HUES48 (cell line): ENCODE results near the gene SPATA6.
"Not testable (repeated sequence)": the region's sequence is repeated elsewhere in the genome, so short reads cannot be mapped to it uniquely, and the experiment has no call there.

Experiments
- H3K27ac ChIP-seq: one replicate; pipeline ENCODE4 v1.7.0; 2013; ENCODE audit warnings: low read depth, low read length, inconsistent platforms
- H3K27me3 ChIP-seq: 2 replicates; pipeline ENCODE4 v1.6.1; 2013; ENCODE audit warnings: mild to moderate bottlenecking, low read length; ENCODE audit not compliant: control insufficient read depth, insufficient read depth
- H3K36me3 ChIP-seq: 2 replicates; pipeline ENCODE4 v1.6.1; 2013; ENCODE audit warnings: low read length; ENCODE audit not compliant: control insufficient read depth, insufficient read depth
- H3K4me1 ChIP-seq: 2 replicates; pipeline ENCODE4 v1.6.1; 2013; ENCODE audit warnings: mild to moderate bottlenecking, low read length; ENCODE audit not compliant: control insufficient read depth, insufficient read depth
- H3K4me3 ChIP-seq: 2 replicates; pipeline ENCODE4 v1.5.1; 2013; ENCODE audit warnings: mild to moderate bottlenecking, low read depth, low read length
- H3K9ac ChIP-seq: 2 replicates; pipeline ENCODE4 v1.6.1; 2013; ENCODE audit warnings: mild to moderate bottlenecking, low read depth, low read length, moderate library complexity
- H3K9me3 ChIP-seq: 2 replicates; pipeline ENCODE4 v1.6.1; 2013; ENCODE audit warnings: low read length; ENCODE audit not compliant: control insufficient read depth, insufficient read depth

SPATA6 gene

GRCh38 chr1:48471691-48472576 lies at the start of gene SPATA6:
Gene SPATA6 (minus strand): TSS chr1:48472204. CDS start chr1:48472008, 196 bp downstream.
- peak within 1 kb of the TSS; percentile 65 for H3K27ac ChIP-seq
- no peaks in the 10 kb centered on the region for H3K36me3 ChIP-seq
- H3K4me1 ChIP-seq: peaks cover 20% of the 10 kb centered on the region
- peak within 1 kb of the TSS; percentile 76 for H3K4me3 ChIP-seq
- 0 out of 2 replicates have a peak, but pooled peaks cover 7% of the 10 kb centered on the region for H3K9me3 ChIP-seq
- peak within 1 kb of the TSS; percentile 36 for H3K9ac ChIP-seq
- H3K27me3 ChIP-seq: no peaks in the 10 kb centered on the region

- H3K9me3 ChIP-seq, H3K27ac ChIP-seq, H3K4me1 ChIP-seq, H3K36me3 ChIP-seq, H3K27me3 ChIP-seq, H3K9ac ChIP-seq, H3K4me3 ChIP-seq: not testable (repeated sequence)
These were observed 47.9 kb upstream of the SPATA6 start for GRCh38 chr1:48519896-48520295.

- H3K27me3 ChIP-seq: no peaks in the 10 kb centered on the region
- H3K4me3 ChIP-seq: no peak overlapping the region
- no peak overlapping the region for H3K27ac ChIP-seq
- H3K9me3 ChIP-seq: no peaks in the 10 kb centered on the region
- no peak overlapping the region for H3K9ac ChIP-seq
- no peaks in the 10 kb centered on the region for H3K4me1 ChIP-seq
- H3K36me3 ChIP-seq: no peaks in the 10 kb centered on the region
These were observed 34.9 kb upstream of the SPATA6 start for GRCh38 chr1:48506870-48507269.

- Histone ChIP-seq H3K4me1 (peaks cover 38% of the 10 kb centered on the region), H3K9me3 (no peaks in the 10 kb centered on the region), H3K9ac (no peak overlapping the region), H3K36me3 (no peaks in the 10 kb centered on the region), H3K27me3 (no peaks in the 10 kb centered on the region), H3K27ac (peak overlapping the region; percentile 68), H3K4me3 (no peak overlapping the region)
These were observed 28.8 kb upstream of the SPATA6 start for GRCh38 chr1:48500541-48501450.

GRCh38 chr1:48499211-48499735 lies 27.3 kb upstream of the SPATA6 start:
- Histone ChIP-seq H3K27me3 (no peaks in the 10 kb centered on the region), H3K9me3 (no peaks in the 10 kb centered on the region), H3K27ac (peak overlapping the region; percentile 68), H3K36me3 (no peaks in the 10 kb centered on the region), H3K9ac (no peak overlapping the region), H3K4me3 (no peak overlapping the region), H3K4me1 (peaks cover 42% of the 10 kb centered on the region)

GRCh38 chr1:48498096-48498791 lies 26.2 kb upstream of the SPATA6 start:
- no peak overlapping the region for H3K27ac ChIP-seq
- no peak overlapping the region for H3K9ac ChIP-seq
- no peaks in the 10 kb centered on the region for H3K27me3 ChIP-seq
- H3K4me3 ChIP-seq: no peak overlapping the region
- peaks cover 47% of the 10 kb centered on the region for H3K4me1 ChIP-seq
- no peaks in the 10 kb centered on the region for H3K9me3 ChIP-seq
- H3K36me3 ChIP-seq: no peaks in the 10 kb centered on the region

GRCh38 chr1:48495911-48496310 lies 23.9 kb upstream of the SPATA6 start:
- H3K4me1 ChIP-seq: peaks cover 43% of the 10 kb centered on the region
- H3K36me3 ChIP-seq: no peaks in the 10 kb centered on the region
- no peak overlapping the region for H3K4me3 ChIP-seq
- no peaks in the 10 kb centered on the region for H3K9me3 ChIP-seq
- no peaks in the 10 kb centered on the region for H3K27me3 ChIP-seq
- no peak overlapping the region for H3K27ac ChIP-seq
- no peak overlapping the region for H3K9ac ChIP-seq

- Histone ChIP-seq H3K36me3 (no peaks in the 10 kb centered on the region), H3K9ac (no peak overlapping the region), H3K4me3 (no peak overlapping the region), H3K9me3 (no peaks in the 10 kb centered on the region), H3K27ac (no peak overlapping the region), H3K27me3 (no peaks in the 10 kb centered on the region), H3K4me1 (peaks cover 36% of the 10 kb centered on the region)
These were observed 23.2 kb upstream of the SPATA6 start for GRCh38 chr1:48495166-48495565.

GRCh38 chr1:48493970-48494769 lies 22.2 kb upstream of the SPATA6 start:
- H3K36me3 ChIP-seq: no peaks in the 10 kb centered on the region
- H3K4me3 ChIP-seq: no peak overlapping the region
- peaks cover 26% of the 10 kb centered on the region for H3K4me1 ChIP-seq
- H3K27ac ChIP-seq: no peak overlapping the region
- H3K27me3 ChIP-seq: no peaks in the 10 kb centered on the region
- H3K9ac ChIP-seq: no peak overlapping the region
- H3K9me3 ChIP-seq: no peaks in the 10 kb centered on the region

- no peak overlapping the region for H3K27ac ChIP-seq
- no peaks in the 10 kb centered on the region for H3K9me3 ChIP-seq
- no peak overlapping the region for H3K4me3 ChIP-seq
These were observed 21.0 kb upstream of the SPATA6 start for GRCh38 chr1:48493041-48493440.

More at GRCh38 chr1:48493041-48493440, 21.0 kb upstream of the SPATA6 start:
- peaks cover 15% of the 10 kb centered on the region for H3K4me1 ChIP-seq
- no peak overlapping the region for H3K9ac ChIP-seq
- no peaks in the 10 kb centered on the region for H3K36me3 ChIP-seq
- H3K27me3 ChIP-seq: no peaks in the 10 kb centered on the region
